ENCODE data around the gene ADNP2. TPM values are rescaled to one million over a fixed set of nuclear protein-coding genes. Genes with fewer than 3 reads are reported as not detected.
"Not testable (repeated sequence)": the region's sequence is repeated elsewhere in the genome, so short reads cannot be mapped to it uniquely, and the experiment has no call there.

ADNP2 gene
- total RNA-seq, 1 experiment from 2014 or later = 23.2 TPM

DNA sequence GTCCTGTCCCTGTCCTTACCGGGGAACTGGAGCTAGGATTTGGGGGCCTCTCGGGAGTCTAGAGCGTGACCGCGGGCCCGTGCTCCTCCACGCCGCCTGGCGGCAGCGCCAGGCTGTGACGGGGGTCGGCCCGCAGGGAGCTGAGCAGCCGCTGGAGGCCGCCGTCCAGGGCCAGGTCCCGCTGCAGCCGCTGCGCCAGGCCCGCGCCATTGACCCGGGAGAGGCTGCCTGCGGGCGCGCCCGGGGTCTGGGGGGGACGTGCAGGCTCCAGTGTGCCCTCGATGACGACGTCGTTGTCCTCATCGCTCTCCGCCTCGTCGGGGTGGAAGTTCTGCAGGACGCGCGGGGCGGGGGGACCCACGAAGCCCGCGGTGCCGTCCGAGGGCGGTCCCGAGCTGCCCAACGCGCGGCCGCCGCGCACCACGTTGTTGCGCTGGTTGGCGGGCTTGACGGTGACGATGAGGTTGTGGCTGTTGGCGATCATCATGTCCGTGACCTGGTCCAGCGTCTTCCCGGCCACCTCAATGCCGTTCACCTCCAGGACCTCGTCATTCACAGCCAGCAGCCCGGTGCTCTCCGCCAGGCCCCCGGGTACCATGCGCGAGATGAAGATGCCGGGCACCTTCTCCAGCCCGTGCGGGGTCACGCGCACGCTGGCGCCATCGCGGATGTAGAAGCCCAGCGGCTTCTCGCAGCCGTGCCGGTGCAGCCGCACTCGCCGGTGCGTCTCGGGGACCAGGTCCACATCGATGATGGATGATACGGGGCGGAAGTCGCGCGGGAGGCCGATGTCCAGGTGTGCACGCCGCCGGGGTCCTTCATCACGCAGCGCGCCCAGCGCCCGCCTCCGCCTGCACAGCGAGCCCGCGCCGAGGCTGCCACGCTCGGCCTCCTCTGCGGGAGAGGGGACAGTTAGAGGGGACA is 50.9 kb downstream of the ADNP2 start:
- H3K4me3 ChIP-seq (ENCODE audit: low read length) = no peak overlapping the region
- no TSS peak for BruUV-seq (replicated peaks)
- no peaks in the 10 kb centered on the region; the same call in 1 of the 2 replicates for H4K20me1 ChIP-seq (ENCODE audit: low read length)
- no peak overlapping the region for H3K4me2 ChIP-seq (ENCODE audit: low read length)
- no peak overlapping the region for H2AFZ ChIP-seq (ENCODE audit: low read length)
- no peaks in the 10 kb centered on the region for H3K27me3 ChIP-seq (ENCODE audit: low read length)
- ATAC-seq = no peak
- no peaks in the 10 kb centered on the region for H3K9me2 ChIP-seq (replicated peaks; ENCODE audit: low read length)
- H3K9ac ChIP-seq (ENCODE audit: low read length) = no peak overlapping the region
- intact Hi-C loops (cut with micrococcal nuclease) = no loop called here
- no peaks in the 10 kb centered on the region for H3K4me1 ChIP-seq (ENCODE audit: insufficient read depth, low read length)
- ChIA-PET POLR2A (ENCODE audit: unreplicated experiment) (no interaction called here), CTCF (no interaction called here)
- no peak overlapping the region for H3K27ac ChIP-seq (ENCODE audit: low read length)
- DNase-seq = no peak
- no peaks in the 10 kb centered on the region for H3K9me3 ChIP-seq (ENCODE audit: low read length)
- H3K79me2 ChIP-seq (ENCODE audit: low read length) = no peaks in the 10 kb centered on the region
- H3F3A ChIP-seq (ENCODE audit: low read length, unreplicated experiment) = no peaks in the 10 kb centered on the region
- H3K36me3 ChIP-seq (ENCODE audit: low read depth, low read length) = no peaks in the 10 kb centered on the region; the same call in 1 of the 2 replicates
- TF ChIP-seq, protein P1, sequence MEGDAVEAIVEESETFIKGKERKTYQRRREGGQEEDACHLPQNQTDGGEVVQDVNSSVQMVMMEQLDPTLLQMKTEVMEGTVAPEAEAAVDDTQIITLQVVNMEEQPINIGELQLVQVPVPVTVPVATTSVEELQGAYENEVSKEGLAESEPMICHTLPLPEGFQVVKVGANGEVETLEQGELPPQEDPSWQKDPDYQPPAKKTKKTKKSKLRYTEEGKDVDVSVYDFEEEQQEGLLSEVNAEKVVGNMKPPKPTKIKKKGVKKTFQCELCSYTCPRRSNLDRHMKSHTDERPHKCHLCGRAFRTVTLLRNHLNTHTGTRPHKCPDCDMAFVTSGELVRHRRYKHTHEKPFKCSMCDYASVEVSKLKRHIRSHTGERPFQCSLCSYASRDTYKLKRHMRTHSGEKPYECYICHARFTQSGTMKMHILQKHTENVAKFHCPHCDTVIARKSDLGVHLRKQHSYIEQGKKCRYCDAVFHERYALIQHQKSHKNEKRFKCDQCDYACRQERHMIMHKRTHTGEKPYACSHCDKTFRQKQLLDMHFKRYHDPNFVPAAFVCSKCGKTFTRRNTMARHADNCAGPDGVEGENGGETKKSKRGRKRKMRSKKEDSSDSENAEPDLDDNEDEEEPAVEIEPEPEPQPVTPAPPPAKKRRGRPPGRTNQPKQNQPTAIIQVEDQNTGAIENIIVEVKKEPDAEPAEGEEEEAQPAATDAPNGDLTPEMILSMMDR (conservative IDR thresholded peaks at IDR 0.05; ENCODE audit: low read depth, low read length) = no peak
- TF ChIP-seq EZH2 (IDR thresholded peaks at IDR 0.05; ENCODE audit: low read length, unreplicated experiment) (no peak), EZH2phosphoT487 (IDR thresholded peaks at IDR 0.05; ENCODE audit: borderline replicate concordance, low read length) (no peak)

DNA sequence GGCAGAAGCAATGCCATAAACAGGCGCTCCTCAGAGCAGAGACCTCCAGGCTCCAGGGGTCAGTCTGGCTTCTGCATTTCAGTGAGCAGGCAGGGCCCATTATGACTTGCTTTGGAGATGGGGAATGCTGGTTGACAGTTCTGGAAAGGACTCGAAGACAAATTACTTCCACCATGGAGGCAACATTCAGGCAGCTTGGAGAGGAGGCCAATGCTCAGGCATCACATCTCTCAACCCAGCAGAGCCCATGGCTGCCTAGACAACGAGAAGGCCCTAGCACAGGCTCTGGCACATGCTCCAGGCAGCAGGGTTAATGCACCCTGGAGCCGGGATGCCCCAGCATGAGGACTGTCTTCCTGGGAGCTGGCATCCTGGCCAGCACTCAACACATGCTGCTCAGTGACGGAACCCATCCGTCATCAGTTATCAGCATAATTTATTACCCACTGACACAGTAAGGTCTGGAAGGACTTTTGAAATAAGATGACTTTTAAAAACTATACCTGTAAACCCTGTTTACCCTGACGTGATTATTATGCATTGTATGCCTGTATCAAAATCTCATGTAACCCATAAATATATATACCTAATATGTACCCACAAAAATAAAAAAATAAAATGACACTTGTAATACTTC is 52.8 kb downstream of the ADNP2 start:
- no peak for ATAC-seq
- H3K4me2 ChIP-seq (ENCODE audit: low read length) = no peak overlapping the region
- ChIA-PET POLR2A (ENCODE audit: unreplicated experiment) (no interaction called here), CTCF (no interaction called here)
- no peak overlapping the region for H3K9ac ChIP-seq (ENCODE audit: low read length)
- H3K9me2 ChIP-seq (replicated peaks; ENCODE audit: low read length) = no peaks in the 10 kb centered on the region
- no peaks in the 10 kb centered on the region; the same call in 1 of the 2 replicates for H3K36me3 ChIP-seq (ENCODE audit: low read depth, low read length)
- no peaks in the 10 kb centered on the region for H4K20me1 ChIP-seq (ENCODE audit: low read length)
- no peak overlapping the region for H3K27ac ChIP-seq (ENCODE audit: low read length)
- no peaks in the 10 kb centered on the region for H3K27me3 ChIP-seq (ENCODE audit: low read length)
- no TSS peak for BruUV-seq (replicated peaks)
- no peak overlapping the region for H2AFZ ChIP-seq (ENCODE audit: low read length)
- TF ChIP-seq EZH2 (IDR thresholded peaks at IDR 0.05; ENCODE audit: low read length, unreplicated experiment) = no peak
- TF ChIP-seq, protein P1 (conservative IDR thresholded peaks at IDR 0.05; ENCODE audit: low read depth, low read length) = no peak
- no peak for TF ChIP-seq EZH2phosphoT487 (IDR thresholded peaks at IDR 0.05; ENCODE audit: borderline replicate concordance, low read length)
- H3K9me3 ChIP-seq (ENCODE audit: low read length) = no peaks in the 10 kb centered on the region
- no peak overlapping the region for H3K4me3 ChIP-seq (ENCODE audit: low read length)
- H3K79me2 ChIP-seq (ENCODE audit: low read length) = no peaks in the 10 kb centered on the region
- intact Hi-C loops (cut with micrococcal nuclease) = no loop called here
- H3K4me1 ChIP-seq (ENCODE audit: insufficient read depth, low read length) = no peaks in the 10 kb centered on the region
- H3F3A ChIP-seq (ENCODE audit: low read length, unreplicated experiment) = no peaks in the 10 kb centered on the region
- DNase-seq = no peak

DNA sequence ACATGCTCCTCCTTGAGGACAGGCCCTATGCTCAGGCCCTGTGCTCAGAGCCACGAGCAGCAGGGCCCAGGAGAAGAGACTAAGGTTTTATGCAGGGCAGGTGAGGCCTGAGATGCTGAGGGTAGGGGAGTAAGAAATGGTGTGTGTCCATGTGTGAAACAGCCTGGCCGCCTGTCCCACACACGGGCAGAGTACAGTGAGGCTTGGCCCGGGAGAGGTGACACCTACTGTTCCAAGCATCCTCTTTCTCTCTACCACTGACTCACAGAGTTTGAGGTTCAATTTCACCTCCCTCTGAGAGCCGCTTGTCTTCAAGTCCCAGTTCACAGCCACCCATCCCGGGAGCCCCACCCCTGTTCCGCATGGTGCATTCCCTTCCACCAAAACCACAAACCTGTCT is 54.1 kb downstream of the ADNP2 start:
- no peaks in the 10 kb centered on the region for H3K27me3 ChIP-seq (ENCODE audit: low read length)
- DNase-seq (no peak), ATAC-seq (no peak)
- no peaks in the 10 kb centered on the region; the same call in 1 of the 2 replicates for H3K36me3 ChIP-seq (ENCODE audit: low read depth, low read length)
- no peaks in the 10 kb centered on the region for H3K9me3 ChIP-seq (ENCODE audit: low read length)
- H2AFZ ChIP-seq (ENCODE audit: low read length) = no peak overlapping the region
- H3K9ac ChIP-seq (ENCODE audit: low read length) = no peak overlapping the region
- H3K9me2 ChIP-seq (replicated peaks; ENCODE audit: low read length) = no peaks in the 10 kb centered on the region
- H3K4me3 ChIP-seq (ENCODE audit: low read length) = no peak overlapping the region
- ChIA-PET POLR2A (ENCODE audit: unreplicated experiment) (no interaction called here), CTCF (no interaction called here)
- H3K4me2 ChIP-seq (ENCODE audit: low read length) = no peak overlapping the region
- no peak for TF ChIP-seq EZH2 (IDR thresholded peaks at IDR 0.05; ENCODE audit: low read length, unreplicated experiment)
- no peaks in the 10 kb centered on the region for H3F3A ChIP-seq (ENCODE audit: low read length, unreplicated experiment)
- H3K4me1 ChIP-seq (ENCODE audit: insufficient read depth, low read length) = no peaks in the 10 kb centered on the region
- no peak overlapping the region for H3K27ac ChIP-seq (ENCODE audit: low read length)
- H3K79me2 ChIP-seq (ENCODE audit: low read length) = no peaks in the 10 kb centered on the region
- no peaks in the 10 kb centered on the region for H4K20me1 ChIP-seq (ENCODE audit: low read length)
- intact Hi-C loops (cut with micrococcal nuclease) = no loop called here
- no TSS peak for BruUV-seq (replicated peaks)

DNA sequence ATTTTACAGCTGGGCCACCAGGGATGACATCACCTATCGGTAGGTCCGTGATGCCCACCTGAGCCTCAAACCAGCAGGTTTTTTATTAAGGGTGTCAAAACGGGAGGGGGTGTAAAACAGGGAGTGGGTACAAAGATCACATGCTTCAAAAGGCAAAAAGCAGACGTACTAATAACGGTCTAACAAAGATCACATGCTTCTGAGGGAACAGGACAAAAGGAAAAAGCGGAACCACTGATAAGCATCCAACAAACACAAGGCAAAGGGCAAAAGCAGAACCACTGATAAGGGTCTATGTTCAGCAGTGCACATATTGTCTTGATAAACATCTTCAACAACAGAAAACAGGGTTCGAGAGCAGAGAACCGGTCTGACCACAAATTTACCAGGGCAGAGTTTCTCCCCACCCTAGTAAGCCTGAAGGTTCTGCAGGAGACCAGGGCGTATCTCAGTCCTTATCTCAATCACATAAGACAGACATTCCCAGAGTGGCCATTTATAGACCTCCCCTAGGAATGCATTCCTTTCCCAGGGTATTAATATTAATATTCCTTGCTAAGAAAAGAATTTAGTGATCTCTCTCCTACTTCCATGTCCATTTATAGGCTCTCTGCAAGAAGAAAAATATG is 55.8 kb downstream of the ADNP2 start:
- BruUV-seq (replicated peaks); intact Hi-C loops (cut with micrococcal nuclease); H3K9me2 ChIP-seq (replicated peaks; ENCODE audit: low read length): not testable (repeated sequence)

More for the DNA sequence above, 55.8 kb downstream of the ADNP2 start:
- H3K79me2 ChIP-seq (ENCODE audit: low read length); H3K36me3 ChIP-seq (ENCODE audit: low read depth, low read length); H3K4me2 ChIP-seq (ENCODE audit: low read length); CTCF ChIA-PET; H3K27ac ChIP-seq (ENCODE audit: low read length); H4K20me1 ChIP-seq (ENCODE audit: low read length); H3K4me3 ChIP-seq (ENCODE audit: low read length); H3K27me3 ChIP-seq (ENCODE audit: low read length); DNase-seq; H3K4me1 ChIP-seq (ENCODE audit: insufficient read depth, low read length); H3F3A ChIP-seq (ENCODE audit: low read length, unreplicated experiment); H3K9me3 ChIP-seq (ENCODE audit: low read length); H3K9ac ChIP-seq (ENCODE audit: low read length); POLR2A ChIA-PET (ENCODE audit: unreplicated experiment); ATAC-seq; H2AFZ ChIP-seq (ENCODE audit: low read length): not testable (repeated sequence)
